Measurements from ENCODE around the gene DHX40.

- TF ChIP-seq TAF1 (IDR thresholded peaks at IDR 0.05; ENCODE audit: low read depth, low read length) = no peak
- TF ChIP-seq POLR2AphosphoS5 (IDR thresholded peaks at IDR 0.05; ENCODE audit: low read depth, low read length) = no peak; the same call in 1 of the 2 replicates
- peak; percentile 11; the same call in 1 of the 2 replicates for TF ChIP-seq POLR2A (IDR thresholded peaks at IDR 0.05; ENCODE audit: low read depth, low read length)
- TF ChIP-seq SPI1 (IDR thresholded peaks at IDR 0.05; ENCODE audit: low read depth, low read length) = no peak
- no peak for TF ChIP-seq POU2F2 (IDR thresholded peaks at IDR 0.05; ENCODE audit: low read depth, low read length)
Observed at GRCh38 chr17:59620518-59621259, 55.3 kb downstream of the DHX40 start.

Data from GM12891 (cell line).